GM19043 (cell line): ENCODE measurements around the gene FOXP1.

Experiments
- ATAC-seq: cut with Tn5 transposase; IDR thresholded peaks from one replicate; pipeline ENCODE4 v1.9.1; 2021; ENCODE audit warnings: low read depth; ENCODE audit not compliant: unreplicated experiment

The FOXP1 gene

GRCh38 chr3:71145954-71146353 is 437.6 kb downstream of the FOXP1 start:
- ATAC-seq: no peak

- no peak for ATAC-seq
Observed at GRCh38 chr3:71144525-71145253, 438.8 kb downstream of the FOXP1 start.

DNA sequence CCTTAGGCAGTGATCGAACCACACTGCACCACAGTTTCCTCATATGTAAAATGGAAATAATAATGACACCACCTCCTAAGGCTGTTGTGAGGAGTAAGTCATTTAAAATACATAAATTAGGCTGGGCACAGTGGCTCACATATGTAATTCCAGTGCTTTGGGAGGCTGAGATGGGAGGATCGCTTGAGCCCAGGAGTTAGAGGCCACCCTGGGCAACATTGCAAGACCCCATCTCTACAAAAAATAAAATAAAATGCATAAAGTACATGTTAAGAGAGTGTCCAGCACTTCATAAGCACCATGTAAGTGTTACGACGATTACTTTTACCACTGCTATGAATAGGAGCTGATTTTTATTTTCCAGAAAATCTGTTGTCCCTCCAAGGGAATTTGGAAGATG is 440.0 kb downstream of the FOXP1 start:
- ATAC-seq: no peak

DNA sequence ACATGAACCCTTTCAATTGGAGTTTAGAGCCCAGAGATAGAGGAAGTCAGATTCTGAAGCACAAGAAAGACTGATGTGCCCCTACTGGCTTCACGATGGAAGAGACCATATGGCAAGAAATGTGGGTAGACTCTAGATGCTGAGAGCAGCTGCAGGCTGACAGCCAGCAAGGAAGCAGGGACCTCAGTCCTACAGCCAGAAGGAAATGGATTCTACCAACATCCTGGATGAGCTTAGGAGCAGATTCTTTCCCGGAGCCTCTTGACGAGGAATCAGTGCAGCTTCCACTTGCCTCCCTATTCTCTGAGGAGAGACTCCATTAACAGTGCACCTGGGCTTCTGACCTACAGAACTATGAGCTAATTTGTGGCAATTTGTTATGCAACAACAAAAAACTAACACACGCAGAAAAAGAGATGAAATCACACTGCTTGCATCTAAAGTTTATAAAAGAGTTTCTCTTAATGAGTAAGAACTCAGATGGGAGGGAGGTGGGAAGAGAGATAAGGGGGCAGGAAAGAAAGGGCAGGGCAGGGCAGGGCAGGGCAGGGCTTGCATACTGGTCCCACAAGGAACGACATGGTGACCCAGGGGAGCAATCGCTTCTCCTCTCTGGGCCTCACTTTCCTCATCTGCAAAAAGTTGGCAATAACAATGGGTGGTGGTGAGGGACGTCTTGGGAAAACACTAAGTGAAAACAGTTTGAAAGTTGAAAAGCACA is 440.9 kb downstream of the FOXP1 start:
- ATAC-seq: no peak

DNA sequence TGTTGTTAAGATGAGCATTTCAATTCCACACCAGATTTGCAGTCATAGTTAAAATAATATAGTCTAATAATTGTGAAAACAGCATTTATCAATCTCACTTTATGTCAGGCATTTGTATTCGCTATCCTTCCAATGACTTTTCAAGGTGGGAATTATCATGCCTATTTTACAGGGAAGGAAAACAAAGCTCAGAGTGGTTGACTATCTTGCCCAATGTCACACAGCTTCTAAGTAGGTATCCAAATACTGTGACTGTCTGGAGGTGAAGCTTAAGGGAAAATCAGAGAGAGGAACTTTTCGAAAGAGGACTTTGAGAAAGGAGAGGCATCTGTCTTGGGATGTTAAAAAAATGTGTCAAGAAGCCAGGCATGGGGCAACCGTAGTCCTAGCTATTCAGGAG is 443.1 kb downstream of the FOXP1 start:
- no peak for ATAC-seq

- ATAC-seq: no peak
Observed at GRCh38 chr3:71139496-71139895, 444.0 kb downstream of the FOXP1 start.

DNA sequence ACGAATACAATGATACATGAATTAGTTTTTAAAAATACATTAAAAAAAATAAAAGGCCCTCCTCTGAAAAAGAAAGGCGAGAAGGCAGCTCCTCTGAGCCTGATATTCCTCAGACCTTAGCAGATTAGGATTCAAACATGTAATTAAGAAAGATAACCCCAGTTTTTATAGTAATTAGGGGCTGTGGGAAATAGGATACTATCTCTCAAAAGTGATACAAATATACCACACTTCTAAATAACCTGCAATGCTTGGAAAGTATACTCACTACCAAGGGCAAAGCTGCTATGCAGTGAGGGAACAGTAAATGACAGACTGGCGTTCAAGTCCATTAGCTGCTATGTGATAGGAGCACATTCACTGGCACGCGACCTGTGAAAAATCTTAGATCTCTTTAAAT is 445.1 kb downstream of the FOXP1 start:
- ATAC-seq: no peak

GRCh38 chr3:71136276-71136675 is 447.3 kb downstream of the FOXP1 start:
- ATAC-seq: no peak

GRCh38 chr3:71135373-71136088 is 448.0 kb downstream of the FOXP1 start:
- no peak for ATAC-seq

DNA sequence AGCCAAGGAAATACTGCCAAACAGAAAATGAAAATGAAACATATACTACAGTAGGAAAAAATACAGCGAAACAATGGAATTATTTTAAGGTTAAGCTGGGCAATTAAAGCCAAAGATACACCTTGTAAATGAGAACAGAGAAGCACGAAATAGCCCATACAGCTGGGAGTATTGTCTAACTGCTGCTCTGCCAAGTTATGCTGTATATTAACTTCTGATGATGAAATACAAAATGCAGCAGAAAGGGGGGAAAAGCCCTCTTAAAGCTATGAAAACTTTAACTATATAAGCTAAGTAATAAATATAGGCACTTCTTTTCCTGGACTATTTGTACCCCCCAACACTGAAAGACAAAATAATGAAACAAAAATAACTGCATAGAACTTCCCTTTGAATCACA is 449.0 kb downstream of the FOXP1 start:
- ATAC-seq: no peak

DNA sequence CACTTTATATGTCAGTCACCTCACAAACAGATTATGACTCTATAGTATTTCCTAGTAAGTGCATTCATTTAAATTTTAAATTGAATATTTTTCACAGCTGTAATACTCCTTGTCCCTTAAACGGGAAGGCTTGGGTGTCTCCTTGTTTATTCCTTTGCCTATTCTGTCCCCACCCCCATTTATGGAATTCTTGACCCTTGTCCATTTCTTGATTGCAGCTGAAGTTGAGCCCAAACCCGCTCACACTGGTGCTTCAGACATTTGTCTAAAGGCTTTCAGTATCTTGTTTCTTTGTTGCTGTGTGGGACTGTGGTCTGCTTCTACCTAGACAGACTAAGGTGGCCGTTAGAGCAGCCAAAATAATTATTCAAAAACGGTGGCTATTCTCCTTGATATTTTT is 449.7 kb downstream of the FOXP1 start:
- ATAC-seq: no peak

DNA sequence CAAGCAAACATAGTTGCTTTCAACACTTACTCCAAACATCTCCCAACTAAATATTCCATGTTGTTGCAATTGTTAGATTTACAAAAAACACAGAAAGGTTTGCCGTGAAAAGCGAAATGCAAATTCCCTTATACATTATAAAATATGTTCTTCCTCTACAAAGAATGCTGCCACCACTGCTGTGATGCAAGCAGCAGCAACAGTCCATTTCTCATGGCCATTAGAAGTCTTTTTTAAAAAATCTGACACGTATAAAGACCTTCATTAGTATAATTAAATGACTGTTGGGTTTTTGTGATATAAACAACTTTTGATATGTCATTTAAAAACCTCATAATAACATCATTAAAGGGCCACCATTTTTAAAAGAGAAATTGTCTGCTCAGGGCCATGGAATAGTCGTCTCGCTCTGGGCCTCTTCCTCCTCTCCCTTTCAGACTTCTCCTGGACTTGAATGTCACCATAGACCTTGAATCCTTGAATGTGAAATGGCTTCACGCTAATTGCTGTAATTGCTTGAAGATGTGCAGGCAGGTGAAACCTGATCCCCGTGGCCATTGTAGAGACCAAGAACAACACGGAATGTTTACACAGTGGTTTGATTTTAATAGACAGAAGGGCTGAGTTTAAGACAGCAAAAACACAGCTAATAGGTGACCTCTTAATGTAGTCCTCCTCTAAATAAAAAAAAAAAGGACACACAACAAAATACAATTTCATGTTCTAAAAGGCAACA is 450.4 kb downstream of the FOXP1 start:
- no peak for ATAC-seq

- no peak for ATAC-seq
Observed at GRCh38 chr3:71131375-71132314, 451.9 kb downstream of the FOXP1 start.

DNA sequence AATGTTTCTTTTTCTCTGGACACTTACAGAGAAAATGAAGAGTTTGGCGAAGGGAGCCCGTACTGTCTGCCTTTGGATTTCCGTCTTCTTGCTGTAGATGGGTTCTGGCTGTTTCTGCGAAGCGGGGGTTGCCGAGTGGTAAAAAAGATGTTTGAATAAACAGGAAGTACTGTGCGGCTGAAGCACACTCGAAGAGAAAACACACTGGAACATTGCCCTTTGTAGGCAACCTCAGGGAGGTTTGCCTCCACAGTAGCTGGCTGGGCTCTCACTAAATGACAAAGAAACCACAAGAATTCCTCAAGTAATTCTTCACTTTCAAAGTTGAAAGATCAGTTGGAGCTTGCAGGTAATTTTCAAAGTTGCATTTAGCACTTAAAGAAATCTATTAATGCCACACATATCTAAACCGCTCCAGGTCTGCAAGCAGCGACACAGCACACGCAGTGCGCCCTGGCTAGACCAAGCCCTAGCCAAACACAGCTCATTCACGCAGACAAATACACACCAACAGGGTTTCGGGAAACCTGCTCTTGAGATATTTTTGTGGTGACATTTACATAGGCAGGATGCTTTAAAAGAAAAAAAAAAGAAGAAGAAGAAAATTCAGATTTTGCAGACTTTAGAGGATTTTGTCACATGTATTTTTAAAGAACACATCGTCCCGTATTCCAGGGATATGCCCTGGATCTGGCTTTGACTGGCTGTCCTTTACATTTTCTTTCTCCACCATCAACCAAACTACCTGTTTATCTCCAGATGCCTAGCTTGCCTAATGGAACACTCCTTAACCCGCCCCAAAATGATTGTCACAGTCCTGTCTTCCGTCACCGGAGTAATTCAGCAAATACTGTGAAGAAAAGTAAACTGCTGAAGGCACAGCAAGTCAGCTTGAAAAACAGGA is 452.8 kb downstream of the FOXP1 start:
- ATAC-seq: no peak

DNA sequence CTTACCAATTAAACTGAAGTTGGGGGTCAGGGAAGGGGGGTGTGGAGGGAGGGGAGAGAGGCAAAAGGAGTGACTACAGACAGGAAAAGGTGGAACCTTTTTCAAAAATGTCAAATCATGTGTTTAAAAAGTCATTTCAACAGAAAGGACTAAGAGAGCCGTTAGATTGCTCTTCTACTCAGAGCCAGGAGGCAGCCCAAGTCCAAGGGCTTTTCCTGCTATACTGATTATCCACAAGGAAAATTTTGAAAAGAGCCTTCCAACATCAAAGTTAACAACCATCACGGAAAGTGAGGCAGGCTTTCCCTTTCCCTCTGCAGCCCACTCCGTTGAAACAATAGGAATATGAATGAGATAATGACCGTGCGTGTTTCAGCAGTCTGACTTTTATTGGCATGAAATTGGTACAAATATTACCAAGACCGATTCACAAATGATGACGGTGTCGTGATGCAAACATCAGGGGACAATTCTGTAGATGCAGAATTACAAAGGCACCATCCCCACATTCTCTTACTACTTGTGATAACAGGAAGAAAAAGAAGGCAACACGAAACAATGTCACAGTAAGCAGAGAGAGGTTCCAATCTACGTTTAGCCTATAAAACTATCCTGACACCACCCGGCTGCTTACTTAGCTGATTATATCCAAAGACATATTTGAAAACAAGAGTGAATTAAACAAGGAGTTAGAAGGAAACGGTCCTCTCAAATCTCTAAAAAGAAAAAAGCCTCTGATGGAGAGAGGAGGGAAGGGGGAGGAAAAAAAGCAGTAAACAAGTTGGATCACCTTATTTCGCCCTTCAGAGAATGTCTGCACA is 453.7 kb downstream of the FOXP1 start:
- ATAC-seq: no peak

DNA sequence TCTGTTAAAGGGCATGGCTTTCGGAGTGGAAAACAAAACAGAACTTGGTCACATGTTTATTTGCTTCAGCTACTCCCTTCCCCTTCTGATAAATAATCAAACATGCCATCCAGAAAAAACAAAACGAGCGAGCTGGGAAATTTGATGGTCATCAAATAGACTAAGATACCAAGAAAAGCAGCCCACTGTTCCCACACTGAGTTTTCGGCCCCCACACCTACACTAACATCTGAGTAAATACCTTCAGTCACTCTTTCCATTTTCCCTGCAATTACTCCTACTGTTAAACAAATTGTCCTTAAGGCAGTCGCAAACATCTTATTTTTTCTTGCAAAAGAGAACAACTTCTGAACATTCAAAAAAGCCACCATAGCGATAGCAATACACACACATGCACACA is 454.6 kb downstream of the FOXP1 start:
- no peak for ATAC-seq

GRCh38 chr3:71127844-71128243 is 455.7 kb downstream of the FOXP1 start:
- ATAC-seq: no peak
